Measurements from ENCODE around the gene CD200R1. TPM values are rescaled to one million over a fixed set of nuclear protein-coding genes. Genes with fewer than 3 reads are reported as not detected.
A peak's percentile ranks its signal among the peaks of the same experiment; 100 is the strongest.

Gene CD200R1
- total and polyA plus RNA-seq, 2 of the 13 experiments (the other 11 are each of a cell fraction or from before 2014, with no cell fraction given), result 0.04 TPM; not detected in 1

- TF ChIP-seq GLI4 (CRISPR knock-in tag; IDR thresholded peaks at IDR 0.05; ENCODE audit: borderline replicate concordance) (peak; percentile 44; the same call in 1 of the 2 replicates), EEA1 (CRISPR knock-in tag; IDR thresholded peaks at IDR 0.05; ENCODE audit: borderline replicate concordance) (peak; percentile 28; the same call in 1 of the 2 replicates), CTCF (CRISPR knock-in tag; IDR thresholded peaks at IDR 0.05) (peak; percentile 9; the same call in 1 of the 2 replicates), ZNF746 (CRISPR knock-in tag; IDR thresholded peaks at IDR 0.05) (peak; percentile 23; the same call in 1 of the 2 replicates), DZIP1 (CRISPR knock-in tag; IDR thresholded peaks at IDR 0.05) (no peak; the same call in 1 of the 2 replicates), MTA3 (CRISPR knock-in tag; IDR thresholded peaks at IDR 0.05) (no peak), GMEB1 (CRISPR knock-in tag; IDR thresholded peaks at IDR 0.05; ENCODE audit: borderline replicate concordance) (peak; percentile 96), ZNF543 (CRISPR knock-in tag; IDR thresholded peaks at IDR 0.05) (peak; percentile 83), ZNF546 (CRISPR knock-in tag; conservative IDR thresholded peaks at IDR 0.05) (peak; percentile 32; the same call in 1 of the 2 replicates), ZNF329 (CRISPR knock-in tag; IDR thresholded peaks at IDR 0.05; ENCODE audit: low read depth) (no peak), CREM (IDR thresholded peaks at IDR 0.05) (peak; percentile 32; the same call in 1 of the 2 replicates), CREM (CRISPR knock-in tag; IDR thresholded peaks at IDR 0.05) (no peak), RARA (CRISPR knock-in tag; IDR thresholded peaks at IDR 0.05) (peak; percentile 13), DRAP1 (CRISPR knock-in tag; IDR thresholded peaks at IDR 0.05) (peak; percentile 71), PAX8 (CRISPR knock-in tag; IDR thresholded peaks at IDR 0.05; ENCODE audit: borderline replicate concordance) (peak; percentile 78; the same call in 1 of the 2 replicates), ZNF33A (CRISPR knock-in tag; IDR thresholded peaks at IDR 0.05; ENCODE audit: borderline replicate concordance) (peak; percentile 88; the same call in 1 of the 2 replicates), ZNF232 (CRISPR knock-in tag; IDR thresholded peaks at IDR 0.05; ENCODE audit: borderline replicate concordance) (no peak), ZNF800 (CRISPR knock-in tag; IDR thresholded peaks at IDR 0.05) (no peak), KDM2A (CRISPR knock-in tag; IDR thresholded peaks at IDR 0.05; ENCODE audit: borderline replicate concordance, low read depth) (peak; percentile 94)
Measured at GRCh38 chr3:113019182-113020137, 44.6 kb upstream of the CD200R1 start (continued).

Measured in HepG2 (cell line).